DMS153 (cell line): ENCODE data around the gene CLCA1.
A peak's percentile ranks its signal among the peaks of the same experiment; 100 is the strongest.

Experiments used
- DNase-seq: peaks from one replicate; lab custom pipeline; 2025; lab: John Stamatoyannopoulos, UW

The CLCA1 gene

GRCh38 chr1:86466109-86466844, 2.5 kb upstream of the CLCA1 start:
- DNase-seq: no peak

DNA sequence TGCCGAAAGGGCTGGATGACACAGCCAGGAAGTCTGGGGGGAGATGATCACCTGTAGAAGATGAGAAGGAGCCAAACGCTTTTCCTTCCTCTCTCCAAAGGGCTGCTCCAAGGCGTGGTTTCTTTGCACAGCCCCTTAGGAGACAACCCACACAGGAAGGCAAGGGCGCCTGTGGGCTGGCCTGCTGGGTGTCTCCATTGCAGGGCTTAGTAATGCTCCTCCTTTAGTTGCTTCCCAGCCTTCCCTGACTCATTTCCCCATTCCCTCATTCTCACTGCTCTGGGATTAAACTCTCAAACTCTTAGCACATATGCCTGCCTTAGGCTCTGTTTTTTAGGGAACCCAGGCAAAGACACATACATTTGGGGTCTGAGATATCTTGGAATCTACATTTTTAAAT, 1.7 kb upstream of the CLCA1 start:
- no peak for DNase-seq

GRCh38 chr1:86470859-86471258, 2.1 kb downstream of the CLCA1 start:
- DNase-seq: no peak

- DNase-seq: no peak
Observed at GRCh38 chr1:86471291-86471690, 2.6 kb downstream of the CLCA1 start.

DNA sequence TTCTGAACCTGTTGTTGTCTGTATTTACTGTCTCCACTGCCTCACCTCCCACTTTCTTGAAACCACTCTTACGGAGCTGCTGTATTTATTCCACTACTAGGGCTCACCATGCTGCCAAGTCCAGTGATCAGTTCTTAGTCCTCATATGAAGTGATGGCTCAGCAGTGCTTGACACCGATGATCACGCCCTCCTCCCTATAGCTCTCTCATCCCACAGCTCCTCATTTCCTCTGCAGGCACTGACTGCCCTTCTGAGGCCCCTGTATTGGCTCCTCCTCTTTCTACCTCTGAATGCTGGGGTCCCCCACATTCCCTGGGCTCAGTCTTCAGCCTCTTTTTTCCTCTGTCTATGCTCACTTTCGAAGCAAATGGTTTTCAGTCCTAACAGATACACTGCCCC, 3.4 kb downstream of the CLCA1 start:
- no peak for DNase-seq

GRCh38 chr1:86472767-86473166, 4.0 kb downstream of the CLCA1 start:
- no peak for DNase-seq

DNA sequence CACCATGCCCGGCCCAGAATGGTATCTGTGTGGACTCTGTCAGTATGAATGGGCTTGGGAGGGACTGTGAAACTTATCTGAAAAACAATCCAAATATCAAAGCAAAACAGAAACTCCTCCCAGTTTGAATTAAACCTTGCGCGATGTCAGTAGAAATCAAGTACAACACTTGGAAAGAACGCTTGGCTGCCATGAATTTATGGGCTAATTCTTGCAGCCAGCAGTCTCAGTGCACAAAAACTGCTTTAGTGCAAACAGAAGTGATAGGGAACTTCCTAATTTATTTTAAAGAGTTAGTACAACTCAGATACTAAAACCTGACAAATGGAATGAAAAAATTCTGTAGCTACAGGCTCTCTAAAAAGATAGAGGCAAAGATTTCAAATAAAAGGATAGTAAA, 8.5 kb downstream of the CLCA1 start:
- DNase-seq: no peak

DNA sequence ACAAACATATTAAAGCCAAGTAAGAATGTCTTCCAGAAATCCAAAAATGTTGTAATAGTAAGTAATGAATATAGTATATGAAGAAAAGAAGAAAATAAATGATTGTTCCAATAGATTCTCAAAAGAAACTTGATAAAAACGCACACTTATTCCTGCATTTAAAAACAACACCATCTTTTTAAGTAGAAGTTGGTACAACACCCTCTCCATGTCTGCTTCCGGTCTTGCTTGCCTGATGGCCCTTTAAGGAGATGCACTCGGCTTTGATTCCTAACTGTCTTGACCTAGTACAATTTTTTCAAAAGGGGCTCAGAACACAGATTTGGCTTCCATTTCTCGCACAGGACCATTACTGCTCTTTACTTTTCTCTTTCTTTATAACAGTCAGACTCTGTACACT, 9.0 kb downstream of the CLCA1 start:
- no peak for DNase-seq

DNA sequence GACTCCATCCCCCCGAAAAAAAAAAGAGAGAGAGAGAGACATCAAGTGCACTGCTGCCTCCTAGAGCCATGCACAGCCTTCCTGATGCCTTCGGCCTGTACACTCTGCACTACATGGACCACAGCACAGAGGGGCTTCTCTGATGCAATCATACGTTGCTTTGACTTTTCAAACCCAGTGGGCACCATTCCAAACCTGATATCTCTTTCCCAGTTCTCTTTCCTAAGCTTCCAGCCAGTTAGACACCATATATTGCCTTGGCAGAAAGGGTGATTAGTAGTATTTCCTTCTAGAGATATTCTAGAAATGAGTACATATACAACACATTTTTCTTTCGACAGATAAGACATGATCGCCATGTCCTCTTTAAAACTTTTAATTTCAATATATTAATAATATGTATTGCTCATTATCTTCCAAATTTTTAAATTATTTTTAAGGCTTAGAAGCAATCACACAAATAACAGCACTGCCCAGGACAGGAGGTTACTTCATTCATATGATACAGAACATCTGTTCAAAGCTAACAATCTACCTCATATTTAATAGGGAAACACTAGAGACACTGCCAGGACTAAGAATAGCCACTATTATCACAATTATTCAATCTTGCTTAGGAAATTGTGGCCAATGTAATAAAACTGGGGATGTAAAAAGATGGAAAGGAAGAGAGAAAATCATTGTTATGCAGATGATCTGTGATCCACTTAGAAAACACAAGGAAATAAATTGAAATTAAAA, 9.9 kb downstream of the CLCA1 start:
- no peak for DNase-seq

DNA sequence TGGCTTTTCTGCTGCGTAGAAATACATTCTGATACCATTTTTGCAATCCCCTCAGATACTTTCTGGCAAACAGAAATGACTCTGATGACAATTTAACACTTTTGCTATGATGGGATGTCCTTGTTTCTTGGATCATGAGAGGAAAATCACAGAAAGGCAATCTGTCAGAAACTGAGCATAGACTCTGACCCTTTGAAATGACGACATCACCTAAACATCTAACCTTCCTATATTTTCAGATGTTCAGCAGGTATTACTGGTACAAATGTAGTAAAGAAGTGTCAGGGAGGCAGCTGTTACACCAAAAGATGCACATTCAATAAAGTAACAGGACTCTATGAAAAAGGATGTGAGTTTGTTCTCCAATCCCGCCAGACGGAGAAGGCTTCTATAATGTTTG, 13.2 kb downstream of the CLCA1 start:
- DNase-seq: no peak

DNA sequence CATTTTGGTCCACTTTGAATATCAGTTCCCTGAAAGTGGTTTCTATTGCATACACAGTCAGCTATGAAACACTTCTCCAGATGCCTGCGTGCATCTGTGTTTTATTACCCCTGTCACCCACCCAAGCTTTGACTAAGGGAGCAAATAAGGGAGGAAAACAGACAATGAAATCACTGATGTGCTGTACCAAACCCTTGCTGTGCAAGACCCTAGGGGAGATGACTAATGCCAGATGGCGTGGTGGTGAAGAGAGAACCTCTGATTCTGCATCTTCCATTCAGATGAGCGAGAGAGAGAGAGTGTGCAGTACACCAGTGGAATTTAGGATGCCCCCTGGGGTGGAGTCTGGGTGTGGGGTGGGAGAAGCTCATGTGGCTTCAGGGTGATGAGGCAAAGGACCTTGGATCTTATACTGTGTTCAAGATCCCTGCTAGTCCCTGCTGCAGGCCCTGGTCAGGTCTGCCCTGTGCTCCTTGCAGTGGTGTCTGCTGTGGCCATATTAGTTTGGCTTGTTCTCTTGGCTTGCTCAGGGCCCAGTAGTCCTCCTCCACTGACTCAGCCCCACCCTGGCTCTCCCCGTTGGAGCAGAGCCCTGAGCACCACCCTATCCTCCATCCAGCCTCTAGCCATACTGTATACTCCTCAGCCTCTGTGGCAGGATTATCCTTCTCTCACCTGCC, 18.5 kb downstream of the CLCA1 start:
- no peak for DNase-seq

DNA sequence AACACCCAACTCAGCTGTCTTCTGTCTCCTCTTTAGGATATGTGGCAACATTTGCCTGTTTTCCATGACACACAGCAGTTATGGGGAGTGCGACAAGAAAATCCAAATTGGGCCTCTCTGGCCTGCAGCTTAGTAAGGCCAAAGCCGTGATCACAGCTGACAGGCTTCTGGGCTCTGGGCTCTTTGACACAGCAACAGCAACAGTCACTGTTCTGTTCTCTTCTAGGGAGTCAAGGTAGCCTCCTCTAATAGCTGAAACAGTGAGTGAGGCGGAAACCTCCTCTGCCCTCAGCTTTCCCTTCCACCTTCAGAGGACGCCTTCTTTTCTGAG, 19.0 kb downstream of the CLCA1 start:
- DNase-seq: no peak

- no peak for DNase-seq
Observed at GRCh38 chr1:86489242-86489878, 20.6 kb downstream of the CLCA1 start.

DNA sequence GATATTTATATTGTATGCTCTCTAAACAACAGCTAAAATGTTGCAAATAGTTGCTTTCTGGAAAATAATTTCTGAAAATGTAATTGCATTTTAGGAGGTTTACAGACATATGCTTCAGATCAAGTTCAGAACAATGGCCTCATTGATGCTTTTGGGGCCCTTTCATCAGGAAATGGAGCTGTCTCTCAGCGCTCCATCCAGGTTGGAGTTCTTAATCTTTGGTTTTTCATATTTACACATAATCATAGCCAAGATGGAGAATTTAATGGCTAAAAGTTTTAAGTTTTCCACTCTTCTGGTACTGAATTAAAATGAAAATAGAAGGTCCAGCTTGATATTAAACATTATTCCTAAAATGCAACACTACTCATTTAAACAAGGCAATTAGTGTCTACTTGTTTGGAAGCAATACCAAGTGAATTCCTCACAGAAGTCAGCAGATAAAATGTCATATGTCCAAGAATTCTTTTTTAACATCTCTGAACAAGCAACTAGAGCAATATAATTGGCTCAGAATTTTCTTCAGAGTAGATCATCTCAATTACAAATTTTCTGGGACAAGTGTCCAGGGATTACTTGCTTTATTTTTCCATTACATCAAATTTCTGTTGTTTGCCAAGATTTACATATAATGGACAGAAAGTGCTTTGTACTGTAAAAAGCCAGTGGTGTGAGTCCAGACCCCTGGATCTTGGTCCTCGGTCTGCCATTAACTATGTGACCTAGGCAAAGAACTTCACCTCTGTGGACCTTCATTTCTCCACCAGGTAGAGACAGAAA, 22.6 kb downstream of the CLCA1 start:
- DNase-seq: no peak

DNA sequence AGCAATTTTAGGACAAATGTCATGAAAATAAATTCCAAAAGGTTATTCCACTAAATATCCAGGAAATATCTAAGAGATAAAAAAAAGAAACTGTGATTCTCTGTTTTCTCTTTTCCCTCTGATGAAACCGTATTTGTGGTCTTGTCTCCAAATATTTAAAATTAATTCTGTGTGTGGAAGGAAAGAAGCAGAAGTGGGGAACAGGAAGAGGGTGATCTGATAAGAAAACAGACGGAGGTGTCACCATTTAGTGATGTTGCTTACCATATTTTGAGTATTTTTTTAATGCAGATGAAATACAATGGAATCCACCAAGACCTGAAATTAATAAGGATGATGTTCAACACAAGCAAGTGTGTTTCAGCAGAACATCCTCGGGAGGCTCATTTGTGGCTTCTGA, 29.6 kb downstream of the CLCA1 start:
- no peak for DNase-seq

- DNase-seq: no peak
Observed at GRCh38 chr1:86499987-86500593, 31.4 kb downstream of the CLCA1 start.

DNA sequence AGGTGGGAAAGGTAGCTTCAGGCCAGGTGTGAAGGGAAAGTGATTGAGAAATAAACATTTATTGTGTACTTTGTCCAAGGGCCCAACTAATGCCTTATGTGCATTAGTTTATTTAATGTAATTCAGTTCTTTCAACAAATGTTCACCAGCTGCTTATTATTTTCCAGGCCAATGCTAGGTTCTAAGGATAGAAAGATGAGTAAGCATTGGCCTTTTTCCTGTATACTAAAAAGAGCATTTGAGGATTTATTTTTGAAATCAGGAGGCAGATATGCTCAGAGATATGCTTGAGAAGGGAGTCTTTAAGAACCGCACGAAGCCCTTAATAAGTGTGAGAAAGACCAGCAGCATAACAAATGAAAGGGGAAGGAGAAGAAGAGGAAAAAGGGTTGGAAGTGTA, 32.0 kb downstream of the CLCA1 start:
- no peak for DNase-seq

- peak; percentile 35 for DNase-seq
Observed at GRCh38 chr1:86502125-86502646, 33.5 kb downstream of the CLCA1 start.

DNA sequence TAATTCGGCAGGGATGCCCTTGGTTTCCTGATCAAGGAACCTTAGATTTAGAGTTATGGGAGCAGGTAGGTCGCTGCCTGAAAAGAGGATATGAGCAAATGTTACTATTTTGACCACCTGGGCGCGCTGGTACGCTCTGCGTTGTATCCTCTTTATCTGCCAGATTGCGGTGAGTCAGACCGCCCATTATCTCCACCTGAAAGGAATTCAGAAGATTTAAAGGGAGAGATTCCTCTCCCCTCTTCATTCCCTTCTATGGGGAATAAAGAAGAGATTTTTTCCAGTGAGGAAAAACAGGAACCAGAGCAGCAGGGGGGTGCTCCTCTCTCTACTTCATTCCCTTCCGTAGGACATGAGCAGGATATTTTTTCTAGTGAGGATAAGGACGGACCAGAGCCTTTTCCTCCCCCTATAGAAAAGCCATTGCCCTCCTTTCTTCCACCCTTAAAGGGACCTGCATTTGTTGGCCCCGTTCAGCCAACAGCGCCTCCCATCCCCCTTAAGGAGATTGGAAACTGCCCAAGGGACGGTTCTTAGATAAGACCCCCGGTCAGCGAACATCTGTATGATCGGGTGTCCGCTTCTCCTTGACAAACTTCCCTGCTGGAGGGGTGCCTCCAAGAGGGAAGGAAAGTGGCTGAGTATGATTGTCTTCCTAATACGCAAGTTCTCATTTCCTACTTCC, 34.1 kb downstream of the CLCA1 start:
- peak; percentile 28 for DNase-seq

- no peak for DNase-seq
Observed at GRCh38 chr1:86503406-86504136, 34.8 kb downstream of the CLCA1 start.
